GM21526 (cell line): ENCODE measurements around the gene UPK3BL2.
"Not testable (repeated sequence)": the region's sequence is repeated elsewhere in the genome, so short reads cannot be mapped to it uniquely, and the experiment has no call there.

Source experiments
- ATAC-seq: cut with Tn5 transposase; IDR thresholded peaks from one replicate; pipeline ENCODE4 v1.9.1; 2021; ENCODE audit warnings: moderate library complexity; ENCODE audit not compliant: unreplicated experiment, low FRiP score

UPK3BL2 gene

GRCh38 chr7:102496861-102497260 lies 46.6 kb downstream of the UPK3BL2 start:
- not testable (repeated sequence) for ATAC-seq

- ATAC-seq: peak; percentile 53
These were observed 48.9 kb downstream of the UPK3BL2 start for GRCh38 chr7:102494473-102495149.

GRCh38 chr7:102494026-102494425 lies 49.5 kb downstream of the UPK3BL2 start:
- not testable (repeated sequence) for ATAC-seq

- not testable (repeated sequence) for ATAC-seq
These were observed 50.1 kb downstream of the UPK3BL2 start for GRCh38 chr7:102493220-102493935.

- ATAC-seq: peak; percentile 40
These were observed 52.9 kb downstream of the UPK3BL2 start for GRCh38 chr7:102490529-102491075.
